GM23338 (cell line): ENCODE results near the gene CCDC6.

ENCODE experiments used
- CTCF ChIP-seq, 2 experiments: fragments of 200-600 bp in 1 of 2; sonication (generic) in 1 of 2; conservative IDR thresholded peaks; 2 replicates each; pipeline versions ENCODE4 v1.5.1 to v1.6.1; 2016 to 2017; ENCODE audit warnings: antibody characterized with exemption in 2 of 2, low read depth in 2 of 2, mild to moderate bottlenecking in 2 of 2, moderate library complexity in 1 of 2
- ETS1 ChIP-seq: IDR thresholded peaks from 2 replicates; pipeline ENCODE4 v1.6.1; 2016; ENCODE audit warnings: antibody characterized with exemption
- EZH2 ChIP-seq: fragments of 200-600 bp; sonication (generic); IDR thresholded peaks from one replicate; pipeline ENCODE4 v1.8.0; 2017; ENCODE audit warnings: antibody characterized with exemption, mild to moderate bottlenecking, low read depth; ENCODE audit not compliant: unreplicated experiment
- POLR2AphosphoS5 ChIP-seq: IDR thresholded peaks from 2 replicates; pipeline ENCODE4 v1.6.1; 2016; ENCODE audit warnings: antibody characterized with exemption, low read depth
- REST ChIP-seq: IDR thresholded peaks from one replicate; pipeline ENCODE4 v1.6.1; 2018; ENCODE audit warnings: antibody characterized with exemption; ENCODE audit not compliant: unreplicated experiment
- ZNF114 ChIP-seq: fragments of 250-450 bp; sonication (Bioruptor Pico); IDR thresholded peaks from 2 replicates; pipeline ENCODE4 v1.5.0; 2020; ENCODE audit warnings: mild to moderate bottlenecking, moderate library complexity

GRCh38 chr10:59905066-59905730 is 1.2 kb downstream of the CCDC6 start:
- TF ChIP-seq REST (no peak), ETS1 (no peak), CTCF (conservative IDR thresholded peaks at IDR 0.05; ENCODE audit: low read depth in 2 of 2) (no peak), EZH2 (no peak), POLR2AphosphoS5 (no peak), ZNF114 (CRISPR knock-in tag) (no peak)
